Measurements from ENCODE around the gene KIAA1143. TPM values are rescaled to one million over a fixed set of nuclear protein-coding genes. Genes with fewer than 3 reads are reported as not detected.

KIAA1143 gene
- polyA plus RNA-seq, 1 donor, result 28.6 TPM

Other genes with a start within 250 kb of the KIAA1143 start
- 8.4 TPM for gene ZKSCAN7, start 206.4 kb downstream of the KIAA1143 start, polyA plus RNA-seq
- gene ZNF660, start 176.7 kb downstream of the KIAA1143 start, polyA plus RNA-seq, result 5.7 TPM
- 22.1 TPM for gene ZNF197, start 136.6 kb downstream of the KIAA1143 start, polyA plus RNA-seq
- gene ZNF35, start 112.9 kb downstream of the KIAA1143 start, polyA plus RNA-seq, result 7.7 TPM
- 9.9 TPM for gene ZNF502, start 49.0 kb downstream of the KIAA1143 start, polyA plus RNA-seq
- 6.1 TPM for gene ZNF501, start 32.0 kb downstream of the KIAA1143 start, polyA plus RNA-seq
- gene KIF15, start 175 bp upstream of the KIAA1143 start, polyA plus RNA-seq, result 7.6 TPM
- gene TMEM42, start 100.3 kb upstream of the KIAA1143 start, polyA plus RNA-seq, result 17.1 TPM
- gene TGM4, start 113.0 kb upstream of the KIAA1143 start, polyA plus RNA-seq, result 0.04 TPM
- gene ZDHHC3, start 214.6 kb upstream of the KIAA1143 start, polyA plus RNA-seq, result 77.2 TPM
- gene EXOSC7, start 214.6 kb upstream of the KIAA1143 start, polyA plus RNA-seq, result 38.1 TPM

All from large intestine (tissue), 1 donor.